Endothelial cell of umbilical vein (primary cell): ENCODE measurements around the gene TRERF1. TPM values are rescaled to one million over a fixed set of nuclear protein-coding genes. Genes with fewer than 3 reads are reported as not detected.

Experiments used
- BruUV-seq: library from RNA; stranded (reverse); fragments of 400-500 nt; replicated peaks from 2 replicates; lab custom pipeline; 2021; lab: Mats Ljungman, UMichigan
- CTCF ChIA-PET: fragments of 300-600, 350-600 bp; sonication (Branson Sonifier 250); formaldehyde crosslinking; loops from one replicate; lab custom pipeline; 2021; ENCODE audit warnings: antibody characterized with exemption, inconsistent platforms; lab: Charles Lee
- POLR2A ChIA-PET: fragments of 300-600, 350-600 bp; sonication (Branson Sonifier 250); formaldehyde crosslinking; loops from one replicate; lab custom pipeline; 2021; ENCODE audit warnings: antibody characterized with exemption, inconsistent platforms; lab: Charles Lee
- DNase-seq: peaks from one replicate; pipeline ENCODE4 v3.0.0-alpha.2; 2011; ENCODE audit warnings: low read depth, low spot score
- FAIRE-seq: peaks from 2 replicates; lab custom pipeline; 2011; peaks lifted over from hg19 to GRCh38; lab: Jason Lieb, UNC
- H2AFZ ChIP-seq: 2 replicates; pipeline ENCODE4 v1.6.0; 2012; ENCODE audit warnings: low read depth, low read length, control low read depth, inconsistent platforms
- H3K27ac ChIP-seq: 2 replicates; pipeline ENCODE4 v1.5.1; 2011; ENCODE audit warnings: low read depth, mild to moderate bottlenecking, control low read depth, low read length, moderate library complexity; ENCODE audit not compliant: insufficient read depth
- H3K27me3 ChIP-seq, 2 experiments: 2 replicates each; pipeline versions ENCODE4 v1.6.0 to v1.6.1; 2011; ENCODE audit warnings: low read length in 2 of 2, mixed read lengths in 1 of 2; ENCODE audit not compliant: control insufficient read depth in 2 of 2, insufficient read depth in 2 of 2
- H3K36me3 ChIP-seq, 2 experiments: 2 replicates in 1 of 2; 3 replicates in 1 of 2; pipeline ENCODE4 v1.5.1; 2011; ENCODE audit warnings: low read length in 2 of 2, mild to moderate bottlenecking in 1 of 2, moderate library complexity in 1 of 2; ENCODE audit not compliant: control insufficient read depth in 2 of 2, insufficient read depth in 2 of 2; ENCODE audit errors: extremely low read depth in 1 of 2
- H3K4me1 ChIP-seq: 3 replicates; pipeline ENCODE4 v1.5.1; 2011; ENCODE audit warnings: mild to moderate bottlenecking, low read length; ENCODE audit not compliant: control insufficient read depth, insufficient read depth; ENCODE audit errors: extremely low read depth
- H3K4me2 ChIP-seq: 2 replicates; pipeline ENCODE4 v1.6.1; 2011; ENCODE audit warnings: low read length, control low read depth, mixed read lengths; ENCODE audit not compliant: insufficient read depth
- H3K4me3 ChIP-seq, 3 experiments: fragments of 200-600 bp in 1 of 3; sonication (generic), shearing (Covaris generic) in 1 of 3; replicated peaks in 1 of 3; 2 replicates each; pipeline ENCODE4 v1.5.1; 2011 to 2016; ENCODE audit warnings: control low read depth in 3 of 3, low read length in 3 of 3, mild to moderate bottlenecking in 2 of 3, inconsistent platforms in 1 of 3, low read depth in 1 of 3, moderate library complexity in 1 of 3; ENCODE audit not compliant: insufficient read depth in 1 of 3
- H3K79me2 ChIP-seq: 2 replicates; pipeline ENCODE4 v1.6.0; 2012; ENCODE audit warnings: low read length, inconsistent platforms; ENCODE audit not compliant: control insufficient read depth, insufficient read depth
- H3K9ac ChIP-seq: replicated peaks from 2 replicates; pipeline ENCODE3; 2011; ENCODE audit warnings: low read length, control low read depth; ENCODE audit not compliant: insufficient read depth; ENCODE audit errors: extremely low read depth
- H3K9me1 ChIP-seq: replicated peaks from 3 replicates; pipeline ENCODE4 v1.6.0; 2011; ENCODE audit warnings: mild to moderate bottlenecking, low read length; ENCODE audit not compliant: control insufficient read depth, insufficient read depth; ENCODE audit errors: extremely low read depth
- H3K9me3 ChIP-seq: replicated peaks from 2 replicates; pipeline ENCODE4 v1.5.1; 2012; ENCODE audit warnings: low read length, inconsistent platforms; ENCODE audit not compliant: control insufficient read depth, insufficient read depth
- H4K20me1 ChIP-seq: replicated peaks from 2 replicates; pipeline ENCODE3; 2011; ENCODE audit warnings: mild to moderate bottlenecking, low read length; ENCODE audit not compliant: control insufficient read depth, insufficient read depth; ENCODE audit errors: extremely low read depth
- CTCF ChIP-seq, 2 donors: IDR thresholded peaks; 1 replicate in 1 of 2; 2 replicates in 1 of 2; pipeline ENCODE4 v1.5.1; 2011; ENCODE audit warnings: low read length in 2 of 2, mild to moderate bottlenecking in 2 of 2, moderate library complexity in 2 of 2, control low read depth in 1 of 2, inconsistent platforms in 1 of 2, low read depth in 1 of 2; ENCODE audit not compliant: insufficient read depth in 1 of 2; ENCODE audit errors: extremely low read depth in 1 of 2
- EZH2 ChIP-seq: IDR thresholded peaks from 2 replicates; pipeline ENCODE4 v1.6.1; 2012; ENCODE audit warnings: borderline replicate concordance, low read depth, mild to moderate bottlenecking, moderate library complexity, low read length, inconsistent platforms; ENCODE audit not compliant: severe bottlenecking
- FOS ChIP-seq: IDR thresholded peaks from 2 replicates; pipeline ENCODE4 v1.6.1; 2011; ENCODE audit warnings: mild to moderate bottlenecking, low read length, moderate library complexity, borderline replicate concordance; ENCODE audit not compliant: insufficient read depth
- GATA2 ChIP-seq: IDR thresholded peaks from 2 replicates; pipeline ENCODE4 v1.7.0; 2011; ENCODE audit warnings: low read depth, mild to moderate bottlenecking, moderate library complexity, mixed read lengths, low read length; ENCODE audit not compliant: insufficient read length, insufficient read depth
- JUN ChIP-seq: IDR thresholded peaks from 2 replicates; pipeline ENCODE4 v1.6.1; 2011; ENCODE audit warnings: borderline replicate concordance, low read depth; ENCODE audit not compliant: insufficient read length, insufficient read depth
- MAX ChIP-seq: IDR thresholded peaks from 2 replicates; pipeline ENCODE4 v1.6.1; 2011; ENCODE audit not compliant: insufficient read depth, insufficient read length
- MYC ChIP-seq: IDR thresholded peaks from one replicate; pipeline ENCODE4 v1.6.1; 2011; ENCODE audit warnings: mild to moderate bottlenecking, low read depth, low read length
- POLR2A ChIP-seq: IDR thresholded peaks from 2 replicates; pipeline ENCODE4 v1.6.1; 2012; ENCODE audit warnings: low read depth, mild to moderate bottlenecking, control low read depth, low read length
- POLR2AphosphoS5 ChIP-seq: IDR thresholded peaks from 2 replicates; pipeline ENCODE4 v1.6.1; 2012; ENCODE audit warnings: low read depth, mild to moderate bottlenecking, control low read depth, low read length, moderate library complexity; ENCODE audit not compliant: insufficient read depth
- dilution Hi-C: fragments of 300-500 bp; cut with MboI; formaldehyde crosslinking; loops from one replicate; pipeline ENCODE4 v1.15.0; 2019; ENCODE audit warnings: low sequenced_read_pairs; ENCODE audit not compliant: extremely low pct_ligation_motif_present
- intact Hi-C: fragments of 100-400 bp; cut with micrococcal nuclease; formaldehyde crosslinking; loops from one replicate; pipeline ENCODE4 v1.10.0; 2022
- polyA plus RNA-seq, 4 experiments: library from polyadenylated mRNA; depleted of rRNA in 3 of 4; stranded (reverse) in 3 of 4; unstranded in 1 of 4; fragments of >200 nt; gene quantifications; 2 replicates each; pipeline versions ENCODE4 v1.2.1 to v1.2.3, GENCODE V29; 2011 to 2012; ENCODE audit warnings: missing spikeins in 1 of 4
- total RNA-seq: library from RNA; stranded (reverse); gene quantifications from 2 replicates; pipeline ENCODE4 v1.2.3, GENCODE V29; 2021

Gene TRERF1
- total and polyA plus RNA-seq, 2 donors (not counting 3 experiments of a cell fraction or from before 2014, with no cell fraction given), result 0.73 to 5.5 TPM

GRCh38 chr6:42179261-42179944 is 272.3 kb downstream of the TRERF1 start:
- TF ChIP-seq EZH2 (no peak), MYC (no peak), POLR2A (no peak), MAX (no peak), JUN (no peak), GATA2 (no peak), CTCF (IDR thresholded peaks at IDR 0.05; ENCODE audit: extremely low read depth in 1 of 2, insufficient read depth in 1 of 2, low read depth in 1 of 2, low read length in 2 of 2) (no peak), FOS (no peak), POLR2AphosphoS5 (no peak)
- Histone ChIP-seq H3K36me3 (no peaks in the 10 kb centered on the region), H3K27ac (no peak overlapping the region), H3K9me1 (no peaks in the 10 kb centered on the region), H3K79me2 (no peaks in the 10 kb centered on the region), H3K4me2 (no peak overlapping the region), H3K4me1 (no peaks in the 10 kb centered on the region), H3K9ac (no peak overlapping the region), H3K4me3 (no peak overlapping the region), H2AFZ (no peak overlapping the region), H3K27me3 (peaks cover 2 to 6% of the 10 kb centered on the region in 2 experiments), H4K20me1 (no peaks in the 10 kb centered on the region), H3K9me3 (no peaks in the 10 kb centered on the region)
- FAIRE-seq (no peak), DNase-seq (no peak)
- CTCF ChIA-PET, result interaction anchor here (1.9 to 2.9 kb wide), 2 partner anchors 36 to 368 kb away, joined by 6 to 10 read pairs; no protein-coding TSS in a partner anchor
- dilution Hi-C loops, result no loop called here
- POLR2A ChIA-PET, result interaction anchor here (0.5 kb wide), 1 partner anchor 1190 kb away, joined by 3 read pairs; the partner anchor contains the start of gene ZNF318
- intact Hi-C loops, result no loop called here
- BruUV-seq, result no TSS peak
